ENCODE results near the gene ANO1.
A peak's percentile ranks its signal among the peaks of the same experiment; 100 is the strongest.

The ANO1 gene

GRCh38 chr11:70170596-70171210 is 92.6 kb downstream of the ANO1 start:
- no peak for DNase-seq

GRCh38 chr11:70173018-70173417 is 94.9 kb downstream of the ANO1 start:
- no peak for DNase-seq

GRCh38 chr11:70174547-70175235 is 96.6 kb downstream of the ANO1 start:
- no peak for DNase-seq

GRCh38 chr11:70175236-70175698 is 97.2 kb downstream of the ANO1 start:
- DNase-seq: no peak

GRCh38 chr11:70176940-70177689 is 99.0 kb downstream of the ANO1 start:
- peak; percentile 28 for DNase-seq

GRCh38 chr11:70180906-70181305 is 102.8 kb downstream of the ANO1 start:
- DNase-seq: no peak

- DNase-seq: no peak
Measured at GRCh38 chr11:70182266-70182665, 104.1 kb downstream of the ANO1 start.

GRCh38 chr11:70183032-70183431 is 104.9 kb downstream of the ANO1 start:
- DNase-seq: no peak

GRCh38 chr11:70183483-70184176 is 105.5 kb downstream of the ANO1 start:
- no peak for DNase-seq

GRCh38 chr11:70184396-70184795 is 106.3 kb downstream of the ANO1 start:
- DNase-seq: no peak

- DNase-seq: no peak
Measured at GRCh38 chr11:70185348-70186055, 107.4 kb downstream of the ANO1 start.

GRCh38 chr11:70186420-70186819 is 108.3 kb downstream of the ANO1 start:
- no peak for DNase-seq

GRCh38 chr11:70186936-70187335 is 108.8 kb downstream of the ANO1 start:
- DNase-seq: no peak

- no peak for DNase-seq
Measured at GRCh38 chr11:70187771-70188170, 109.7 kb downstream of the ANO1 start.

GRCh38 chr11:70189622-70190021 is 111.5 kb downstream of the ANO1 start:
- DNase-seq: no peak

- DNase-seq: peak; percentile 45
Measured at GRCh38 chr11:70191495-70192140, 113.5 kb downstream of the ANO1 start.

- no peak for DNase-seq
Measured at GRCh38 chr11:70192666-70193410, 114.7 kb downstream of the ANO1 start.

- DNase-seq: no peak
Measured at GRCh38 chr11:70193411-70194292, 115.5 kb downstream of the ANO1 start.

GRCh38 chr11:70194792-70195791 is 117.0 kb downstream of the ANO1 start:
- DNase-seq: no peak
